CD4-positive, CD25-positive, alpha-beta regulatory T cell (primary cell): ENCODE measurements around the gene TMEM240. TPM values are rescaled to one million over a fixed set of nuclear protein-coding genes. Genes with fewer than 3 reads are reported as not detected.

Source experiments
- ATAC-seq, 2 donors: fragments of 150-1000 bp; cut with Tn5 transposase; one replicate each; pipeline ENCODE4 v1.10.0; 2021; ENCODE audit warnings: low read depth in 2 of 2, moderate number of reproducible peaks in 2 of 2, moderate library complexity in 1 of 2
- DNase-seq, 3 donors: peaks; one replicate each; pipeline versions ENCODE4 v3.0.0 to v3.0.0-alpha.2; 2012 to 2022; ENCODE audit warnings: mixed read lengths in 1 of 3
- H3K27ac ChIP-seq: one replicate; pipeline ENCODE4 v1.7.0; 2013; ENCODE audit warnings: mild to moderate bottlenecking, low read length; ENCODE audit not compliant: insufficient read depth, poor library complexity, severe bottlenecking
- H3K27me3 ChIP-seq: one replicate; pipeline ENCODE4 v1.7.0; 2013; ENCODE audit warnings: low read length; ENCODE audit not compliant: control insufficient read depth, insufficient read depth
- H3K36me3 ChIP-seq: one replicate; pipeline ENCODE4 v1.7.0; 2013; ENCODE audit warnings: mild to moderate bottlenecking, low read length, moderate library complexity; ENCODE audit not compliant: control insufficient read depth, insufficient read depth
- H3K4me1 ChIP-seq: 2 replicates; pipeline ENCODE4 v1.7.0; 2013; ENCODE audit warnings: mild to moderate bottlenecking, low read length; ENCODE audit not compliant: insufficient read depth, control insufficient read depth, poor library complexity, severe bottlenecking
- H3K4me3 ChIP-seq: one replicate; pipeline ENCODE4 v1.7.0; 2013; ENCODE audit warnings: low read depth, mild to moderate bottlenecking, low read length, moderate library complexity
- H3K9me3 ChIP-seq, 2 experiments: 1 replicate in 1 of 2; 2 replicates in 1 of 2; pipeline ENCODE4 v1.7.0; 2013; ENCODE audit warnings: low read length in 2 of 2, mild to moderate bottlenecking in 1 of 2, moderate library complexity in 1 of 2; ENCODE audit not compliant: control insufficient read depth in 2 of 2
- H3K27ac Mint-ChIP-seq, 3 donors: one replicate each; pipeline ENCODE4 v1.8.0; 2020 to 2022; ENCODE audit warnings: mild to moderate bottlenecking in 3 of 3, mixed read lengths in 3 of 3, moderate library complexity in 2 of 3
- H3K27me3 Mint-ChIP-seq: one replicate; pipeline ENCODE4 v1.8.0; 2022; ENCODE audit warnings: mild to moderate bottlenecking, mixed read lengths
- H3K36me3 Mint-ChIP-seq: one replicate; pipeline ENCODE4 v1.8.0; 2020; ENCODE audit warnings: mixed read lengths
- H3K4me1 Mint-ChIP-seq, 4 donors: one replicate each; pipeline ENCODE4 v1.8.0; 2020 to 2022; ENCODE audit warnings: mixed read lengths in 4 of 4, mild to moderate bottlenecking in 1 of 4
- H3K4me3 Mint-ChIP-seq, 4 donors: one replicate each; pipeline ENCODE4 v1.8.0; 2020 to 2022; ENCODE audit warnings: mild to moderate bottlenecking in 4 of 4, mixed read lengths in 4 of 4, moderate library complexity in 3 of 4
- H3K9me3 Mint-ChIP-seq, 7 donors: one replicate each; pipeline ENCODE4 v1.8.0; 2020 to 2022; ENCODE audit warnings: mixed read lengths in 7 of 7, mild to moderate bottlenecking in 3 of 7, moderate library complexity in 2 of 7
- polyA plus RNA-seq, 4 donors: library from polyadenylated mRNA; unstranded; fragments of 300-500 nt; fragmentation: Illumina TruSeq; gene quantifications; one replicate each; pipeline ENCODE4 v1.2.3, GENCODE V29; 2021
- total RNA-seq: library from RNA; stranded (reverse); gene quantifications from one replicate; pipeline ENCODE4 v1.2.3, GENCODE V29; 2022

TMEM240 gene
- total and polyA plus RNA-seq, 5 donors from 2014 or later = not detected

DNA sequence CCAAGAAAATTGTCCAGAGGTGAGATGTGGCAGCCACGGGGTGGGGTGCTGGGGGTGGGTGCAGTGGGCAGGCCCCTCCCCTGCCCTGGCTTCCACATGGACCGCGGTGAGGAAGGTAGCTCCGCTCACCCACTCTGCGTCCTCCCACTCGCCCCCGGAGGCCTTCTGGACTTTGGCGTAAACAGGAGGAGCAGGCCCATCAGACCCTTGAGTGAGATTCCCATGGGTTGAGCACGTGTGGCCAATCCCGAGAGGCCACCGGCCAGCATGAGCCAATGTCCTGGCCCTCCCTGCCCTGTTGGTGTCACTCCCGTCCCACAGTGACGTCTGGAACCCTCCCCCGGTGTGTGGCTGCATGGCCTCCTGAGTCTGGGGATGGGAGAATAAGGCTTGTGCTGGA lies 8.2 kb upstream of the TMEM240 start:
- ATAC-seq (no peak), DNase-seq (no peak)
- Histone ChIP-seq H3K4me3 (no peak overlapping the region), H3K9me3 (no peaks in the 10 kb centered on the region), H3K27me3 (no peaks in the 10 kb centered on the region), H3K27ac (no peak overlapping the region), H3K36me3 (no peaks in the 10 kb centered on the region), H3K4me1 (no peaks in the 10 kb centered on the region)
- Mint-ChIP-seq H3K4me3 (no peak overlapping the region), H3K36me3 (no peaks in the 10 kb centered on the region), H3K27me3 (no peaks in the 10 kb centered on the region), H3K4me1 (peaks cover 0 to 3% (median 0%) of the 10 kb centered on the region in 4 donors), H3K9me3 (no peaks in the 10 kb centered on the region), H3K27ac (no peak overlapping the region)

DNA sequence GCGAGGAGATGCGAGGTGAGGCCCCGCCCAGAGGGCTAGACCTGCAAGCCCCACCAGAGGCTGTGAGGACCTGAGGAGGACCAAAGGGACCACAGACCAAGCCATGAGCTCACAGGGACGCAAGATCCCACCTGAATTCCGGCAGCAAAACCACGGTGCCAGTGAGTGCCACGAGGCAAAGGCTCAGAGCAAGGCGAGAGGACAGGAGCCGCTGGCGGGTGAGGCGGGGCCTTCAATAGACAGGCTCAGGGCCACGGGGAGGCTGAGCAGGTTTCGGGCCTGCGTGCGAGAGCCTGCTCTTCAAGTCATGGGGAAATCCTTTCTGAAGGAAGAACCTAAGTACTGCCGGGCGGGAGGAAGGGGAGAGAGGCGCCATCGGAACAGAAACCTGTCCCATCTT lies 7.1 kb upstream of the TMEM240 start:
- H3K4me3 Mint-ChIP-seq = no peak overlapping the region
- Histone ChIP-seq H3K4me1 (no peaks in the 10 kb centered on the region), H3K9me3 (no peaks in the 10 kb centered on the region), H3K27me3 (no peaks in the 10 kb centered on the region), H3K4me3 (no peak overlapping the region), H3K36me3 (peaks cover 4% of the 10 kb centered on the region), H3K27ac (no peak overlapping the region)
- peaks cover 0 to 3% (median 0%) of the 10 kb centered on the region in 4 donors for H3K4me1 Mint-ChIP-seq
- H3K36me3 Mint-ChIP-seq = no peaks in the 10 kb centered on the region
- H3K9me3 Mint-ChIP-seq = no peaks in the 10 kb centered on the region
- no peak for DNase-seq
- ATAC-seq = no peak
- no peak overlapping the region for H3K27ac Mint-ChIP-seq
- no peaks in the 10 kb centered on the region for H3K27me3 Mint-ChIP-seq

DNA sequence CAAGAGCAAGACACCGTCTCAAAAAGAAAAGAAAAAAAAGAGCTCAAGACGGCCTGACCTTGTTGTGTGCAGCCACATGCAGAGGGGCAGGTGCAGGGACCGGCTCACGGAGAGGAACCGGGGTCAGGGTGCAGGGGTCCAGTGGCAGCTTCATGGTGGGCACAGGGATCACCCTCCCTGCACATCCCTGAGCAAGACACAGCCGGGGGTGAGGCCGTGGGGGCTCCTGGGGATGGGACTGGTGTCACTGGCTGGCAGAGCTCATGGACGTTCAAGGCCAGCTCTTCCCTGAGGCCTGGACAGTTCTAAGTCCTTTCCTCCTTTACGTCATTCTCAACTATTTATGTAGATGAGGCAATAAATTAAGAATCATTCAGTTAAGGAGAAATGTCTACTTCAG lies 6.6 kb upstream of the TMEM240 start:
- no peak overlapping the region for H3K27ac Mint-ChIP-seq
- no peak overlapping the region for H3K4me3 ChIP-seq

DNA sequence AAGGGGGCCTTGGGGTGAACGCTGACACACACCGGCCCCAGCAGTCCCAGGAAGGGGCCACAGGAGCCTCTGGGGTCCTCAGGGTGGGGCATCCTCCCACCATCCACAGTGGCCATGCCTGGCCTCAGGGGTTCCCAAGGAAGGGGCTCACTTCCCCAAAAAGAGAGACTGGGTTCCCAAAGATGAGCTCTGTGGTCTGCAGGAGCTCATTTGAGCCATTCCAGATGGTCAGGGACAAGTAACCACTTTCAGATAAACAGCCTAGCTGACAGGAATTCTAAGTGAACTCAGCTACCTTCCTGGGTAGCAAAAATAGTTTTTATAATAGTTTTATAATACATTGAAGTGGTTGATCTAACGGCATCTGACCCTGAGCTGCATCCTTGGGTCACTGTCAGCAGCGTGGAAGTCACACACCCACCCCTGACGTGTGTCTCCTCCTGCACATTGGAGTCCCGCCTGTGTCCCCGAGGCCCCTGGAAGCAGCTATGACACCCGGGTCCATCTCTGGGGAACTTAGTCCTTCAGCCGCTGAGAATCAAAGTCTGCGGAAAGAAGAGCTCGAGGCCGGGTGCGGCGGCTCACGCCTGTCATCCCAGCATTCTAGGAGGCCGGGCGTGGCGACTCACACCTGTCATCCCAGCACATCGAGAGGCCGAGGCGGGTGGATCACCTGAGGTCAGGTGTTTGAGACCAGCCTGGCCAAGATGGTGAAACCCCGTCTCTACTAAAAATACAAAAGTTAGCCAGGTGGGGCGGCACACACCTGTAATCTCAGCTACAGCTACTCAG lies 5.7 kb upstream of the TMEM240 start:
- no peaks in the 10 kb centered on the region for H3K4me1 ChIP-seq
- Mint-ChIP-seq H3K4me1 (peaks cover 0 to 8% (median 0%) of the 10 kb centered on the region in 4 donors), H3K4me3 (no peak overlapping the region), H3K36me3 (no peaks in the 10 kb centered on the region), H3K27ac (peak overlapping the region in 1 of 3 donors; percentile 5), H3K9me3 (no peaks in the 10 kb centered on the region), H3K27me3 (no peaks in the 10 kb centered on the region)
- no peak overlapping the region for H3K27ac ChIP-seq
- DNase-seq = no peak
- peaks cover 5% of the 10 kb centered on the region for H3K36me3 ChIP-seq
- ATAC-seq = no peak
- no peaks in the 10 kb centered on the region for H3K9me3 ChIP-seq
- H3K4me3 ChIP-seq = no peak overlapping the region
- no peaks in the 10 kb centered on the region for H3K27me3 ChIP-seq

More for the DNA sequence above, 6.6 kb upstream of the TMEM240 start:
- no peaks in the 10 kb centered on the region for H3K27me3 Mint-ChIP-seq
- no peaks in the 10 kb centered on the region for H3K4me1 ChIP-seq
- H3K4me1 Mint-ChIP-seq = peaks cover 0 to 3% (median 0%) of the 10 kb centered on the region in 4 donors
- H3K9me3 ChIP-seq = no peaks in the 10 kb centered on the region
- H3K27me3 ChIP-seq = no peaks in the 10 kb centered on the region
- no peak for ATAC-seq
- no peaks in the 10 kb centered on the region for H3K9me3 Mint-ChIP-seq
- H3K36me3 ChIP-seq = peaks cover 5% of the 10 kb centered on the region
- DNase-seq = no peak
- no peaks in the 10 kb centered on the region for H3K36me3 Mint-ChIP-seq
- H3K27ac ChIP-seq = no peak overlapping the region
- no peak overlapping the region for H3K4me3 Mint-ChIP-seq

DNA sequence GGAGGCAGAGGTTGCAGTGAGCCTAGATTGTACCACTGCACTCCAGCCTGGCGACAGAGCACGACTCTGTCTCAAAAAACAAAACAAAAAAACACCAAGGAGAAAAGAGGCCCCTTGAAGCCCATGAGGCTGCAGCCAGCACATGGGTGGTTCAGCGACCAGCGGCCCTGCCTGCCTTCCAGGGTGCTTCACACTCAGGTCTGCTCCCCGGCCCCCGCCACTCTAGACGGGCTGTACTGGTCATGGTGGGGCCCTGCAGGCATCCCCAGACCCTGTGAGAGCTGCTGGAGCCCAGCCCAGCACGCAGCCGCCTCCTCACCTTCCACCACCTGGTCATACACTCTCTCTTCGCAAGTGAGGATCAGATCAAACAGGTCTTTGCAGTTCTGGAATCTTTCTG lies 4.1 kb upstream of the TMEM240 start:
- Mint-ChIP-seq H3K4me1 (peaks cover 0 to 9% (median 0%) of the 10 kb centered on the region in 4 donors), H3K4me3 (no peak overlapping the region), H3K36me3 (no peaks in the 10 kb centered on the region), H3K27ac (peak overlapping the region in 1 of 3 donors; percentile 55), H3K27me3 (no peaks in the 10 kb centered on the region), H3K9me3 (no peaks in the 10 kb centered on the region)
- ATAC-seq = no peak
- H3K27ac ChIP-seq = no peak overlapping the region
- peaks cover 5% of the 10 kb centered on the region for H3K36me3 ChIP-seq
- H3K9me3 ChIP-seq = no peaks in the 10 kb centered on the region
- peaks cover 6% of the 10 kb centered on the region for H3K4me1 ChIP-seq
- no peak overlapping the region for H3K4me3 ChIP-seq
- no peak for DNase-seq
- H3K27me3 ChIP-seq = no peaks in the 10 kb centered on the region

DNA sequence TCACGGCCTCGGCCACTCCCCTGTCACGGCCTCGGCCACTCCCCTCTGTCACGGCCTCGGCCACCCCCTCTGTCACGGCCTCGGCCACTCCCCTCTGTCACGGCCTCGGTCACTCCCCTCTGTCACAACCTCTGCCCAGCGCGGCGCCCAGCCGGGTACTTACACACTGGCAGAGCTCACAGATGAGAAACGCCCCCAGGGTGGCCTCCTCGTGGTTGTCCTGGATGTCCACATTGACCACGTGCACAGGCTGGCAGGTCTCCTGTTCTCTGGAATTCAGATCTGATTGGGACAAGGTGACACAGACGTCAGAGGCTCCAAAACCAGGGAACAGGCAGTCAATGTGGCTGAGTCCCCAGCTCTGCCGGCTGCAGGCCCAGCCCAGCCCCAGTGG lies 3.3 kb upstream of the TMEM240 start:
- H3K36me3 Mint-ChIP-seq = no peaks in the 10 kb centered on the region
- H3K27me3 Mint-ChIP-seq = no peaks in the 10 kb centered on the region
- no peak overlapping the region for H3K27ac Mint-ChIP-seq
- no peak for ATAC-seq
- H3K36me3 ChIP-seq = peaks cover 5% of the 10 kb centered on the region
- no peak overlapping the region for H3K4me3 ChIP-seq
- peaks cover 0 to 12% (median 0%) of the 10 kb centered on the region in 4 donors for H3K4me1 Mint-ChIP-seq
- H3K4me3 Mint-ChIP-seq = no peak overlapping the region
- H3K9me3 ChIP-seq = no peaks in the 10 kb centered on the region
- H3K9me3 Mint-ChIP-seq = no peaks in the 10 kb centered on the region
- no peak for DNase-seq
- peaks cover 11% of the 10 kb centered on the region for H3K4me1 ChIP-seq
- H3K27me3 ChIP-seq = peaks cover 3% of the 10 kb centered on the region
- H3K27ac ChIP-seq = no peak overlapping the region

DNA sequence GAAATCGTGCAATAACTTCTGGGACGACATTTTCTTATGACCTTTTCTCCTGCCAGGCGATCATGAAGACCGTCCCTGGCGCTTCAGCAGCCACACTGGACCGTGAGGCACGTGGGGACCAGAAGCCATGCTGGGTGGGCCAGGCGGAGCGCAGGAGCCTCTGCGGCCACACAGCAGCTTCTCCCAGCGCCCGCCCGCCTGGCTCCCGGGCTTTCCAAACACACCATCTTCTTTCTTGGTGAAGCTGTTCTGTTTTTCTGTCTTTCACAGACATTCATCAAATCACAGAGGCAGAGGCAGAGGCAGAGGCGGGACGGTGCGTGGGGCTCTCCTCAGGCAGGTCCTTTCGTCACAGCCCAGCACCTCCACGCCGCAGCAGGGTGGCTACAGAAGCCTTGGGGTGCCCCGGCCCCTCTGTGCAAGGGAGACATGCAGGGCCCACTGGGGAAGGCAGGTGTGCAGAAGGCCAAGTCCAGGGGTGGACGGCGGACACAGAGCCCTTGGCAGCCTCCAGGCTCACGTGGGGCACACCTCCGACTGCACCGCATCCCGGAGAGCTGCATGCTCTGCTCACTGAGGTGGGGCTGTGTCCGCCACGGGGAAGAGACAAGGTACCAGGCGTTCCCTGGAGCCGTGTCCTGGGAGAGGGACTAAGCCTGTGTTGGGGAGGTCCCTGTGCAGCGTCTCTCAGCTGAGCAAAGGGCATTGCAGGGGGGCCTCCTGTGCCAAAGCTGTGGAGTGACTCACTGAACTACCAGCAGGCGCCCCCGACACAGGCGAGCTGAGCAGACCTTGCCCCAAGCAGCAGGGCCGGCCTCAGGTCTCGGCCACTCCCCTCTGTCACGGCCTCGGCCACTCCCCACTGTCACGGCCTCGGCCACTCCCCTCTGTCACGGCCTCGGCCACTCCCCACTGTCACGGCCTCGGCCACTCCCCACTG lies 2.6 kb upstream of the TMEM240 start:
- ATAC-seq = no peak
- Mint-ChIP-seq H3K27me3 (no peaks in the 10 kb centered on the region), H3K4me3 (peak overlapping the region in 2 of 4 donors; percentile 16 to 52), H3K4me1 (peaks cover 0 to 15% (median 0%) of the 10 kb centered on the region in 4 donors), H3K36me3 (no peaks in the 10 kb centered on the region), H3K27ac (peak overlapping the region in 1 of 3 donors; percentile 69), H3K9me3 (no peaks in the 10 kb centered on the region)
- DNase-seq = no peak
- Histone ChIP-seq H3K9me3 (no peaks in the 10 kb centered on the region), H3K36me3 (peaks cover 5% of the 10 kb centered on the region), H3K4me3 (no peak overlapping the region), H3K4me1 (peaks cover 11% of the 10 kb centered on the region), H3K27ac (no peak overlapping the region), H3K27me3 (peaks cover 3% of the 10 kb centered on the region)
